Measurements from ENCODE around the gene MEGF9.

DNA sequence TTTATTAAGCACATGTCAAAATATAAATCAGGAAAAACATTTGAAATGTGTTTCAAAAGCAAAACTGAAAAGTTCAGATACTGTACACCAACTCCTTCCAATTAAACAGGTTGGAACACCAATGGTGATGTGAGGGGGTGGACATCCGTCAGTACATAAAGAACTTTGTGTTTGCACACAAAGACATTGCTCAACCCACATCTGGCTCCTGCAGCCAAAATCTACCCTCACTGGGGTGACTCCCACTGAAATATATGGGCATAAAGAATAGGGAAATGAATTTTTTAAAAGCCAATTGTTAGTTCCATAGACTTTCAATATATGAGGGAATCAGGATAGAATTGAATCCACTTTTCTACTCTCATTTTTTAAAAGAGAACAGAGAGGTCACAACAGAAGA is 63.9 kb downstream of the MEGF9 start:
- no peak for TF ChIP-seq CTCF (IDR thresholded peaks at IDR 0.05)
- no peak for TF ChIP-seq POLR2A (IDR thresholded peaks at IDR 0.05)
- TF ChIP-seq EP300 (IDR thresholded peaks at IDR 0.05): no peak

Measured in gastroesophageal sphincter (tissue), 3 donors.